ENCODE results near the gene SORCS2. TPM values are rescaled to one million over a fixed set of nuclear protein-coding genes. Genes with fewer than 3 reads are reported as not detected.

The SORCS2 gene
- total and polyA plus RNA-seq, 4 donors = 2.2 to 7.7 (median 2.5) TPM

GRCh38 chr4:7399440-7400234 is 207.3 kb downstream of the SORCS2 start:
- DNase-seq (no peak), ATAC-seq (ENCODE audit: insufficient read depth, low FRiP score) (no peak)
- H3K4me1 ChIP-seq (ENCODE audit: control insufficient read depth in 5 of 5, insufficient read depth in 5 of 5, low read length in 5 of 5) = peaks cover 0 to 12% (median 0%) of the 10 kb centered on the region in 5 donors
- 75 to 77% methylated on average over 16 of the region's 16 CpGs for WGBS, 2 donors
- no peak overlapping the region for H3K9ac ChIP-seq (ENCODE audit: insufficient read depth in 1 of 2, low read length in 2 of 2)
- no peak overlapping the region for H3K27ac ChIP-seq (ENCODE audit: low read depth in 1 of 2, low read length in 1 of 2)
- H3K9me3 ChIP-seq (ENCODE audit: control insufficient read depth in 4 of 4, insufficient read depth in 3 of 4, low read length in 3 of 4) = peaks cover 0 to 3% (median 0%) of the 10 kb centered on the region in 4 donors
- peaks cover 0 to 4% (median 0%) of the 10 kb centered on the region in 3 donors for H3K27me3 ChIP-seq (ENCODE audit: control insufficient read depth in 3 of 3, insufficient read depth in 3 of 3, low read length in 2 of 3)
- no peaks in the 10 kb centered on the region for H3K36me3 ChIP-seq (ENCODE audit: control insufficient read depth in 4 of 4, insufficient read depth in 4 of 4, low read length in 4 of 4)
- H3K4me3 ChIP-seq = no peak overlapping the region
- no peak for TF ChIP-seq CTCF (IDR thresholded peaks at IDR 0.05; ENCODE audit: control extremely low read depth, extremely low read depth)

GRCh38 chr4:7400671-7401298 is 208.4 kb downstream of the SORCS2 start:
- H3K9ac ChIP-seq (ENCODE audit: insufficient read depth in 1 of 2, low read length in 2 of 2) = no peak overlapping the region
- no peak for DNase-seq
- H3K27ac ChIP-seq (ENCODE audit: low read depth in 1 of 2, low read length in 1 of 2) = no peak overlapping the region
- no peak for TF ChIP-seq CTCF (IDR thresholded peaks at IDR 0.05; ENCODE audit: control extremely low read depth, extremely low read depth)
- no peaks in the 10 kb centered on the region for H3K36me3 ChIP-seq (ENCODE audit: control insufficient read depth in 4 of 4, insufficient read depth in 4 of 4, low read length in 4 of 4)
- no peak for ATAC-seq (ENCODE audit: insufficient read depth, low FRiP score)
- H3K4me3 ChIP-seq = no peak overlapping the region
- H3K9me3 ChIP-seq (ENCODE audit: control insufficient read depth in 4 of 4, insufficient read depth in 3 of 4, low read length in 3 of 4) = peaks cover 0 to 3% (median 0%) of the 10 kb centered on the region in 4 donors
- peaks cover 0 to 4% (median 0%) of the 10 kb centered on the region in 3 donors for H3K27me3 ChIP-seq (ENCODE audit: control insufficient read depth in 3 of 3, insufficient read depth in 3 of 3, low read length in 2 of 3)
- peaks cover 0 to 12% (median 0%) of the 10 kb centered on the region in 5 donors for H3K4me1 ChIP-seq (ENCODE audit: control insufficient read depth in 5 of 5, insufficient read depth in 5 of 5, low read length in 5 of 5)
- WGBS, 2 donors = 77 to 87% methylated on average over 2 of the region's 2 CpGs

- H3K9ac ChIP-seq (ENCODE audit: insufficient read depth in 1 of 2, low read length in 2 of 2) = no peak overlapping the region
- TF ChIP-seq CTCF (IDR thresholded peaks at IDR 0.05; ENCODE audit: control extremely low read depth, extremely low read depth) = no peak
- WGBS, 2 donors = 55 to 71% methylated on average over 4 of the region's 4 CpGs
- peak; percentile 78 for ATAC-seq (ENCODE audit: insufficient read depth, low FRiP score)
- H3K27me3 ChIP-seq (ENCODE audit: control insufficient read depth in 3 of 3, insufficient read depth in 3 of 3, low read length in 2 of 3) = peaks cover 0 to 4% (median 0%) of the 10 kb centered on the region in 3 donors
- no peaks in the 10 kb centered on the region for H3K36me3 ChIP-seq (ENCODE audit: control insufficient read depth in 4 of 4, insufficient read depth in 4 of 4, low read length in 4 of 4)
- peaks cover 0 to 3% (median 1%) of the 10 kb centered on the region in 4 donors for H3K9me3 ChIP-seq (ENCODE audit: control insufficient read depth in 4 of 4, insufficient read depth in 3 of 4, low read length in 3 of 4)
- H3K4me3 ChIP-seq = no peak overlapping the region
- H3K4me1 ChIP-seq (ENCODE audit: control insufficient read depth in 5 of 5, insufficient read depth in 5 of 5, low read length in 5 of 5) = peaks cover 0 to 10% (median 0%) of the 10 kb centered on the region in 5 donors
- no peak for DNase-seq
- H3K27ac ChIP-seq (ENCODE audit: low read depth in 1 of 2, low read length in 1 of 2) = no peak overlapping the region
Measured at GRCh38 chr4:7402526-7402925, 210.2 kb downstream of the SORCS2 start.
